Choroid plexus epithelial cell (primary cell): ENCODE data around the gene SPG21.

Experiments used
- DNase-seq: peaks from one replicate; pipeline ENCODE4 v3.0.0-alpha.2; 2010; ENCODE audit warnings: low read depth
- H3K4me3 ChIP-seq: 2 replicates; pipeline ENCODE4 v1.5.1; 2011; ENCODE audit warnings: low read depth, mild to moderate bottlenecking, control low read depth, low read length, moderate library complexity
- TF ChIP-seq, protein P1 (sequence below): conservative IDR thresholded peaks from 2 replicates; pipeline ENCODE4 v1.5.1; 2011; ENCODE audit warnings: low read depth, mild to moderate bottlenecking, control low read depth, inconsistent platforms, low read length, moderate library complexity

Gene SPG21

DNA sequence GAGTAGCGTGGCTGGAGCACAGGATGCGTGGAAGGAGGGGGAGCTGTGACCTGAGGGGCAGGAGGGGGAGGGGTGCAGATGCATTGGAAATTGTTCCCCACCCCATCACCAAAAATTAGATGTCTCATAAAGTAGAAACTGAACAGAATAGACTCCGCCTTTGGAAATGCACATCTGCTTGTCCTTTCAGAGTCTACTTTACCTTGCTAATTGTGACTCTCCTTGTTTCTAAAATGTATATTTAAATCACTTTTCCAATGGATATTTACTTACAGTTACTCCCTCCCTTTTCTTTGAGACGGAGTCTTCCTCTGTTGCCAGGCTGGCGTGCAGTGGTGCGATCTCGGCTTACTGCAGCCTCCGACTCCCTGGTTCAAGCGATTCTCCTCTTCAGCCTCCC, 30.6 kb downstream of the SPG21 start:
- no peak for DNase-seq
- TF ChIP-seq, protein P1, sequence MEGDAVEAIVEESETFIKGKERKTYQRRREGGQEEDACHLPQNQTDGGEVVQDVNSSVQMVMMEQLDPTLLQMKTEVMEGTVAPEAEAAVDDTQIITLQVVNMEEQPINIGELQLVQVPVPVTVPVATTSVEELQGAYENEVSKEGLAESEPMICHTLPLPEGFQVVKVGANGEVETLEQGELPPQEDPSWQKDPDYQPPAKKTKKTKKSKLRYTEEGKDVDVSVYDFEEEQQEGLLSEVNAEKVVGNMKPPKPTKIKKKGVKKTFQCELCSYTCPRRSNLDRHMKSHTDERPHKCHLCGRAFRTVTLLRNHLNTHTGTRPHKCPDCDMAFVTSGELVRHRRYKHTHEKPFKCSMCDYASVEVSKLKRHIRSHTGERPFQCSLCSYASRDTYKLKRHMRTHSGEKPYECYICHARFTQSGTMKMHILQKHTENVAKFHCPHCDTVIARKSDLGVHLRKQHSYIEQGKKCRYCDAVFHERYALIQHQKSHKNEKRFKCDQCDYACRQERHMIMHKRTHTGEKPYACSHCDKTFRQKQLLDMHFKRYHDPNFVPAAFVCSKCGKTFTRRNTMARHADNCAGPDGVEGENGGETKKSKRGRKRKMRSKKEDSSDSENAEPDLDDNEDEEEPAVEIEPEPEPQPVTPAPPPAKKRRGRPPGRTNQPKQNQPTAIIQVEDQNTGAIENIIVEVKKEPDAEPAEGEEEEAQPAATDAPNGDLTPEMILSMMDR: no peak

DNA sequence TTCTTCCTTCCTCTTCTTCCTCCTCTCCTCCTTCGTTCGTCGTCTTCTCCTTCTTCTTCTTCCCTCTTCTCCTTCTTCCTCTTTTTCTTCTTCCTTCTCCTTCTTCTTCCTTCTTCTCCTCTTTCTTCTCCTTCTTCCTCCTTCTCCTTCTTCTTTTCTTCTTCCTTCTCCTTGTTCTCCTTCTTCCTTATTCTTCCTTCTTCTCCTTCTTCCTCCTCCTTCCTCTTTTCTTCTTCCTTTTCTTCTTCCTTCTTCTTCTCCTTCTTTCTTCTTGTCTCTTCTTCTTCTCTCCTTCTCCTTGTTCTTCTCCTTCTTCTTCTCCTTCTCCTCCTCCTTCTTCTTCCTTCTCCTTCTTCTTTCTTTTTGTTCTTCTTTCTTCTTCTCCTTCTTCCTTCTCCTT, 35.3 kb downstream of the SPG21 start:
- no peak overlapping the region for H3K4me3 ChIP-seq
- no peak for DNase-seq
- TF ChIP-seq, protein P1: no peak

More for the DNA sequence above, 30.6 kb downstream of the SPG21 start:
- no peak overlapping the region for H3K4me3 ChIP-seq

DNA sequence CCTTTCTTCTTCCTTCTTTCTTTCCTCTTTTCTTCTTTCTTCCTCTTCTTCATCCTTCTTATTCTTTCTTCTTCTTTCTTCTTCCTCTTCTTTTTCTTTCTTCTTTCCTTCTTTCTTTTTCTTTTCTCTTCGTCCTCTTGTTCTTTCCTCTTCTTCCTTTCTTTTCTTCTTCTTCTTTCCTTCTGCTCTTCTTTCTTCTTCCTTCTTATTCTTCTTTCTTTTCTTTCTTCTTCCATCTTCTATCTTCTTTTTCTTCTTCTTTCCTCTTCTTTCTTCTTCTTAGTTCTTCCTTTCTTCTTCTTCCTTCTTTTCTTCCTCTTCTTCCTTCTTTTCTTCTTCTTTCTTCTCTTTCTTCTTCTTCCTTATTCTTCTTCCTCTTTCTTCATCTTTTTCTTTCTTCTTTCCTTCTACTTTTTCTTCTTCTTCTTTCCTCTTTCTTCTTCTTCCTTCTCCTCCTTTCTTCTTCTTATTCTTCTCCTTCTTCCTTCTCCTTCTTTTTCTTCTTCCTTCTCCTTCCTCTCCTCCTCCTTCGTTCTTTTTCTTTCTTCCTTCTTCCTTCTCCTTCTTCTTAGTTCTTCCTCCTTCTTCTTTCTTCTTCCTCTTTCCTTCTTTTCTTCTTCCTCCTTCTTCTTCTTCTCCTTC, 37.8 kb downstream of the SPG21 start:
- DNase-seq: no peak
- TF ChIP-seq, protein P1: no peak
- H3K4me3 ChIP-seq: no peak overlapping the region

DNA sequence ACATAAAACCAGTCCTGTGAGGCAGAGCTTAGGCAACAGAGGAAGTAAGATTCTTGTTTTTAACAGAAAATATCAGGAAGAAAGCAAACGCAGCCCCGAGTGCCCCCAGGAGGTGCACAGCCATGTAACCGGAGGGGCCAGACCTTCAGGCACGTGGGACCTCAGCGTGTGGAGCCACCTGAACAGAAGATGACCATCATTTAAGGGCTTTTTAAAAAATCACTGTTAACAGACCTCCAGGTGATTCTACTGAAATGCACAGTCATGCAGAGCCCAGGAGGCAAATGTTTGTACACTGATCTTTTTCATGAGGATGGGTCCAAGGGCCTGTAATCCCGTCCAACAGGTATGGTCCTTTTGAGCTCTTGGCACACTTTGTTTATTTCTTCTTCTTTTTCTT, 38.8 kb downstream of the SPG21 start:
- H3K4me3 ChIP-seq: no peak overlapping the region
- no peak for DNase-seq
- TF ChIP-seq, protein P1: no peak

DNA sequence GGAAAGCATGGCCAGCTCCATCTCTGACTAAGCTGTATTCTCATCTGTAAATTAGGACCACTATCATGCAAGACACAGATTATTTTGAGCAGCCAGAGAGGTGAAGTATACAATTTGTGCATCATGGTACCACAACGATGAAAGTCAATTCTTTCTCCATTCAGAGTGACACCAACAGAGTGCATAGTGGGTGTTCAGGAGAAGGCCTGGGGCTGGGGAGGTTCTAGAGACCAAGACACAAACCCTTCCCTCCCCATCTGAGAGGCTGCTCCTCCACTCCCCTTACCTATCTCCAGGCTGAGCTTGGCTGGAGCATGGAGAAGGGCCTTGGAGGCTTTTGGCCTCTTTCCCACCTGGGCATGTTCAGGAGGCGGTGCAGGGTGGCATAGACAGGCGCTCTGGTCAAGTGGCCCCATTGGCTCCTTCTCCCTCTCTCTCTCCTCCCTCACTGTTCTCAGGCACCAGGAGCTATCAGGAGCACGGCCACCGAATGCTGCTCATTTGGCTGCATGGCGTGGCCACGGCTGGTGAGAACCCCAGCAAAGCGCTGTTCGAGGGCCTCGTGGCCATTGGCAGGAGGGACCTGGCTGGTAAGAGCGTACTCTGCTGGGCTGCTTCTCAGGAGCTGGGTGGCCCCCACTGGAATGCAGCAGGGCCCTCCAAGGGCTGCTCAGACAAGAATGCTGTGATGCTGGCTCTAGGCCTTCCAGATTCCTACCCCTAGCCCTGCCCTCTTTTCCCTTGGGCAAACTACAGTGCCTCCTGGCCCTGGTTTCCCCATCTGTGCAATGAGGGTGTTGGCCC, 40.1 kb downstream of the SPG21 start:
- DNase-seq: no peak
- TF ChIP-seq, protein P1: no peak
- H3K4me3 ChIP-seq: no peak overlapping the region

DNA sequence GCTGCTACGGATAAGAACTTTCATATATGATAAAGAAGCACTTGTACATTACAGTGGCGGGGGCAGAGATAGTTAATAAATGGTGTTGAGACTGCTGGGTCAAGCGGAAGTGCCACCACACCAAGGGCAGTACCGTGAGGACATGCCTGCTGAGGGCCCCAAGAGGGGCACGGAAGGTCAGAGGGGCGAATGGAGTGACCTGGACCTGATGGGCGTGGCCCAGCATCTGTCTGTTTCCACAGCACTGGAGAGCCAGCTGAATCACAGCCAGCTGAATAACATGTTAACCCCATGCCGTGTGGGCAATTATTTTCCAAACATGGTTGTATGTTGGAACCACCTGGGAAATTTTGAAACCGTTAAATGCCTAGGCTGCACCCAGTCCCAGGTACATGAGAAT, 40.8 kb downstream of the SPG21 start:
- no peak overlapping the region for H3K4me3 ChIP-seq
- TF ChIP-seq, protein P1: no peak
- no peak for DNase-seq
